DOHH2 (cell line): ENCODE results near the gene PHF21B.
"Not testable (repeated sequence)": the region's sequence is repeated elsewhere in the genome, so short reads cannot be mapped to it uniquely, and the experiment has no call there.

Experiments used
- H3F3A ChIP-seq: fragments of 200-600 bp; sonication (generic), shearing (Covaris generic); 2 replicates; pipeline ENCODE4 v1.6.0; 2016; ENCODE audit warnings: antibody characterized with exemption, mild to moderate bottlenecking; ENCODE audit not compliant: control insufficient read depth, insufficient read depth
- H3K27ac ChIP-seq: fragments of 200-600 bp; sonication (generic); 2 replicates; pipeline ENCODE4 v1.5.1; 2014; ENCODE audit warnings: low read depth, mild to moderate bottlenecking, low read length, moderate library complexity
- H3K27me3 ChIP-seq: fragments of 200-600 bp; sonication (generic); 2 replicates; pipeline ENCODE4 v1.6.1; 2014; ENCODE audit warnings: mild to moderate bottlenecking, low read length, mixed read lengths; ENCODE audit not compliant: control insufficient read depth
- H3K36me3 ChIP-seq: fragments of 200-600 bp; sonication (generic); 2 replicates; pipeline ENCODE4 v1.6.1; 2014; ENCODE audit warnings: mild to moderate bottlenecking, low read length, moderate library complexity, mixed read lengths; ENCODE audit not compliant: control insufficient read depth
- H3K4me1 ChIP-seq: fragments of 200-600 bp; sonication (generic); 2 replicates; pipeline ENCODE4 v1.6.1; 2014; ENCODE audit warnings: mild to moderate bottlenecking, low read length, mixed read lengths; ENCODE audit not compliant: control insufficient read depth
- H3K4me2 ChIP-seq: fragments of 200-600 bp; sonication (generic); 2 replicates; pipeline ENCODE4 v1.6.0; 2014; ENCODE audit warnings: mild to moderate bottlenecking, low read length, moderate library complexity
- H3K4me3 ChIP-seq: fragments of 200-600 bp; sonication (generic); 2 replicates; pipeline ENCODE4 v1.5.1; 2014; ENCODE audit warnings: mild to moderate bottlenecking, low read length, mixed read lengths
- H3K79me2 ChIP-seq: fragments of 200-600 bp; sonication (generic); 2 replicates; pipeline ENCODE4 v1.6.1; 2014; ENCODE audit warnings: mild to moderate bottlenecking, low read length, mixed read lengths; ENCODE audit not compliant: control insufficient read depth
- H3K9me2 ChIP-seq: fragments of 200-600 bp; sonication (generic); replicated peaks from 2 replicates; pipeline ENCODE4 v1.6.1; 2014; ENCODE audit warnings: mild to moderate bottlenecking, low read length, mixed read lengths; ENCODE audit not compliant: control insufficient read depth
- H3K9me3 ChIP-seq: fragments of 200-600 bp; sonication (generic); 2 replicates; pipeline ENCODE4 v1.6.1; 2014; ENCODE audit warnings: antibody characterized with exemption, low read length, mixed read lengths; ENCODE audit not compliant: control insufficient read depth, insufficient read depth
- H4K20me1 ChIP-seq: fragments of 200-600 bp; sonication (generic); 2 replicates; pipeline ENCODE4 v1.6.0; 2014; ENCODE audit warnings: low read depth, mild to moderate bottlenecking, antibody characterized with exemption, low read length, moderate library complexity; ENCODE audit not compliant: control insufficient read depth, insufficient read depth
- EZH2phosphoT487 ChIP-seq: fragments of 200-600 bp; sonication (generic); IDR thresholded peaks from 2 replicates; pipeline ENCODE4 v1.6.1; 2017; ENCODE audit warnings: borderline replicate concordance, mild to moderate bottlenecking, antibody characterized with exemption, low read length, moderate library complexity, mixed read lengths
- TF ChIP-seq, protein P1 (sequence below): fragments of 200-600 bp; sonication (generic); IDR thresholded peaks from one replicate; pipeline ENCODE4 v1.5.1; 2014; ENCODE audit warnings: antibody characterized with exemption, mild to moderate bottlenecking, low read depth, low read length; ENCODE audit not compliant: poor library complexity, severe bottlenecking

Gene PHF21B

DNA sequence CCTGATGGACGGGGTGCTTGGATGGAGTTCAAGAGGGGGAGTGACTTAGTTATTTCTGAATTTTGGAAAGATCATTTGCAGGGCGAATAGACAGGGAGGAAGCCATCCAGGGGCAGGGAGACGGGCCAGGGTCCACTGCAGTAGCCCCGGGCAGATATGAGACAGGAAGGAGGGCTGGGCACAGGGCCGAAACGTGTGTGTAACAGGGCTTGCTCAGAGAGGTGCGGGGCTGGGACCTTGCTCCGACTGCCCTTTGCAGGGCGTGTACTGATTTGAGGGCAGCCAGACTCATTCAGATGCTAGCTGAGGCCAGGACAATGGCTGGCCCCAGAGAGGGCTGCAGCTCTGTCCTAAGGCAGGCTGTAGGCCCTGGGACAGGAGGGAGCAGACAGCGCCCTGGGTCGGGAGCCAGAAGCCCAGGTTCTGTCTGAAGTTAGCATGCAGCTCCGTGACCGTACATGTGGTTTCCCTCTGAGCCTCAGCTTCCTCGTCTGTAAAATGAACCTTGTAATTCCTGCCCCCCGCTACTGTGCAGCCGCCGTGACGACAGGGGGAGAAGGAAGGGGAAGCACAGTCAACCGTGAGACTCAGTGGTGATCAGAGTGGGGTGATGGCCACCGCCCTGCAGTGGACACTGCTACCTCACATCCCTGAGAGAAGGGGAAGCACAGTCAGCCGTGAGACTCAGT lies 103.4 kb downstream of the PHF21B start:
- Histone ChIP-seq H3K4me3 (no peak overlapping the region), H3F3A (no peaks in the 10 kb centered on the region), H3K4me1 (no peaks in the 10 kb centered on the region), H4K20me1 (no peaks in the 10 kb centered on the region), H3K9me2 (no peaks in the 10 kb centered on the region), H3K27me3 (no peaks in the 10 kb centered on the region), H3K4me2 (no peak overlapping the region), H3K9me3 (peaks cover 4% of the 10 kb centered on the region; the same call in 1 of the 2 replicates), H3K79me2 (no peaks in the 10 kb centered on the region), H3K36me3 (no peaks in the 10 kb centered on the region), H3K27ac (no peak overlapping the region)
- no peak for TF ChIP-seq EZH2phosphoT487
- TF ChIP-seq, protein P1, sequence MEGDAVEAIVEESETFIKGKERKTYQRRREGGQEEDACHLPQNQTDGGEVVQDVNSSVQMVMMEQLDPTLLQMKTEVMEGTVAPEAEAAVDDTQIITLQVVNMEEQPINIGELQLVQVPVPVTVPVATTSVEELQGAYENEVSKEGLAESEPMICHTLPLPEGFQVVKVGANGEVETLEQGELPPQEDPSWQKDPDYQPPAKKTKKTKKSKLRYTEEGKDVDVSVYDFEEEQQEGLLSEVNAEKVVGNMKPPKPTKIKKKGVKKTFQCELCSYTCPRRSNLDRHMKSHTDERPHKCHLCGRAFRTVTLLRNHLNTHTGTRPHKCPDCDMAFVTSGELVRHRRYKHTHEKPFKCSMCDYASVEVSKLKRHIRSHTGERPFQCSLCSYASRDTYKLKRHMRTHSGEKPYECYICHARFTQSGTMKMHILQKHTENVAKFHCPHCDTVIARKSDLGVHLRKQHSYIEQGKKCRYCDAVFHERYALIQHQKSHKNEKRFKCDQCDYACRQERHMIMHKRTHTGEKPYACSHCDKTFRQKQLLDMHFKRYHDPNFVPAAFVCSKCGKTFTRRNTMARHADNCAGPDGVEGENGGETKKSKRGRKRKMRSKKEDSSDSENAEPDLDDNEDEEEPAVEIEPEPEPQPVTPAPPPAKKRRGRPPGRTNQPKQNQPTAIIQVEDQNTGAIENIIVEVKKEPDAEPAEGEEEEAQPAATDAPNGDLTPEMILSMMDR, result no peak

DNA sequence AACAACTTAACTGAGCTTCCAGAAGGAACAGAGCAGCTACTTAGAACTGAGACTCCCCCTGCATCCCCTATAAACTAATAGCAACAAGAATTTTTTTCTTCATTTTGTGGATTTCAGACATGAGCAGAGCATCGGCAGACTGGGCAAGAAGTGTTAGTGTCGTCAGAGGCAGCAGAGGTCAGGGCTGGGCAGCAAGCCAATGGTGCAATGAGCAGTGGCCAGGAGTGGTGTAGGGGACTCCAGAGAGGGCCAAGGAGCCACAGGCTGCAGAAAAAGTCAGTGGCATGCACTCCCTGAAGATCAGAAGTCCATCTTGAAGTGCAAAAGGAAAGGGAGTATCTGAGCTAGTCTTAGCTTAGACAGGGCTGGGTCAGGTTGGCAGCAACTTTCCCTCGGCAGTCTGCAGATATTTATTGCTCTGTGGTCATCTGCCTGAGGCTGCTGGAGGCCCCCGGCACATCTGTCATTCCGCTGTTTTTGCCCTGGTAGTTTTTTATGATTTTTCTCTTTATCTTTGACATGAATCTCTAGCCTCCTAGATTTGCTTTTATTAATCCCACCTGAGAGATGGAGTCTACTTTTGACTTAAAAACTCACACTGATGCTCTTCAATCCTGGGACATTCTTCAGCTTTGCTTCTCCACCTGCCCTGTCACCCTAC lies 105.2 kb downstream of the PHF21B start:
- not testable (repeated sequence) for H3K9me3 ChIP-seq, H3K27ac ChIP-seq, H3K4me3 ChIP-seq, H3K4me1 ChIP-seq, H3K9me2 ChIP-seq, H3K4me2 ChIP-seq, H3F3A ChIP-seq, H3K79me2 ChIP-seq, H3K27me3 ChIP-seq, H3K36me3 ChIP-seq, H4K20me1 ChIP-seq

DNA sequence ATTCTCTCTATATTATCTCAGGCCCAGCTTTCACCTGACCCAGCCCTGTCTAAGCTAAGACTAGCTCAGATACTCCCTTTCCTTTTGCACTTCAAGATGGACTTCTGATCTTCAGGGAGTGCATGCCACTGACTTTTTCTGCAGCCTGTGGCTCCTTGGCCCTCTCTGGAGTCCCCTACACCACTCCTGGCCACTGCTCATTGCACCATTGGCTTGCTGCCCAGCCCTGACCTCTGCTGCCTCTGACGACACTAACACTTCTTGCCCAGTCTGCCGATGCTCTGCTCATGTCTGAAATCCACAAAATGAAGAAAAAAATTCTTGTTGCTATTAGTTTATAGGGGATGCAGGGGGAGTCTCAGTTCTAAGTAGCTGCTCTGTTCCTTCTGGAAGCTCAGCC lies 106.6 kb downstream of the PHF21B start:
- H3K27ac ChIP-seq, H3K4me3 ChIP-seq, H3F3A ChIP-seq, H3K79me2 ChIP-seq, H3K27me3 ChIP-seq, H3K4me2 ChIP-seq, H3K4me1 ChIP-seq, H4K20me1 ChIP-seq, H3K9me2 ChIP-seq, H3K9me3 ChIP-seq, H3K36me3 ChIP-seq: not testable (repeated sequence)

DNA sequence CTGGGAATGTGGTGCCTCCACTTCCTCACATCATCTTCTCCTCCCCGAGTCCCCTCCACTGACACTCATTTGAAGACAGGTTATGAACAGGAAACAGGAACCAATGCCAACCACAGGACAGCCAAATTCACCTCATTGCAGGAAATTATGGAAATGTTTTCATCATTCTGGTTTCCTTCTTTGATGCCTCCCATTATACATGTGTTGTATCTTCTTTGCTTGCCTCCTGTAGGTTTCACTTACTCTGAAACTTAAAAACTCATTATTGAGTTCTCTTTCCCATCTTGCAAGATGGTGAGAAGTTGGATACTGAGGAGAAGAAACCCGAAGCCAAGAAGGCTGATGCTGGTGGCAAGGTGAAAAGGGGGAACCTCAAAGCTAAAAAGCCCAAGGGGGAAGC lies 108.5 kb downstream of the PHF21B start:
- no peaks in the 10 kb centered on the region for H3K27me3 ChIP-seq
- H3K4me1 ChIP-seq, result no peaks in the 10 kb centered on the region
- no peaks in the 10 kb centered on the region for H3K79me2 ChIP-seq
- no peaks in the 10 kb centered on the region for H4K20me1 ChIP-seq
- H3K9me2 ChIP-seq, result no peaks in the 10 kb centered on the region
- no peak overlapping the region for H3K27ac ChIP-seq
- no peak for TF ChIP-seq EZH2phosphoT487
- TF ChIP-seq, protein P1, result no peak
- no peak overlapping the region for H3K4me3 ChIP-seq
- H3K9me3 ChIP-seq, result peaks cover 4% of the 10 kb centered on the region; the same call in 1 of the 2 replicates
- H3F3A ChIP-seq, result no peaks in the 10 kb centered on the region
- no peaks in the 10 kb centered on the region for H3K36me3 ChIP-seq
- H3K4me2 ChIP-seq, result no peak overlapping the region
